ENCODE results near the gene PRR15L. TPM values are rescaled to one million over a fixed set of nuclear protein-coding genes. Genes with fewer than 3 reads are reported as not detected.

Gene PRR15L
- total and polyA plus RNA-seq, 2 experiments from 2014 or later: 0.57 TPM; not detected in 1

GRCh38 chr17:47989700-47990099 is 32.0 kb upstream of the PRR15L start:
- Histone ChIP-seq H2AFZ (no peak overlapping the region), H3K27ac (ENCODE audit: low read depth) (no peak overlapping the region), H3K4me1 (ENCODE audit: insufficient read depth) (peaks cover 39% of the 10 kb centered on the region), H3K36me3 (ENCODE audit: insufficient read depth) (no peaks in the 10 kb centered on the region), H4K20me1 (replicated peaks; ENCODE audit: insufficient read depth) (no peaks in the 10 kb centered on the region), H3K4me2 (no peak overlapping the region), H3K79me2 (replicated peaks; ENCODE audit: insufficient read depth) (no peaks in the 10 kb centered on the region), H3K4me3 (no peak overlapping the region), H3K27me3 (ENCODE audit: insufficient read depth) (no peaks in the 10 kb centered on the region), H3K9me2 (ENCODE audit: insufficient read depth) (no peaks in the 10 kb centered on the region), H3F3A (replicated peaks; ENCODE audit: low read depth) (0 out of 2 replicates have a peak, but pooled peaks cover 6% of the 10 kb centered on the region)
- Mint-ChIP-seq H3K27ac (no peak overlapping the region), H3K4me1 (peaks cover 70% of the 10 kb centered on the region), H3K4me3 (no peak overlapping the region; the same call in 2 of the 3 replicates), H3K36me3 (ENCODE audit: low read depth) (peaks cover 4% of the 10 kb centered on the region; the same call in 1 of the 3 replicates), H3K27me3 (ENCODE audit: insufficient read depth, low read depth, poor library complexity) (peaks cover 23% of the 10 kb centered on the region), H3K9me3 (no peaks in the 10 kb centered on the region)
- no peak for DNase-seq (ENCODE audit: low spot score)
- TF ChIP-seq POLR2AphosphoS5 (IDR thresholded peaks at IDR 0.05; ENCODE audit: low read depth): no peak
- TF ChIP-seq CREB1 (CRISPR knock-in tag; IDR thresholded peaks at IDR 0.05; ENCODE audit: low read depth): no peak
- TF ChIP-seq ZNF331 (CRISPR knock-in tag; IDR thresholded peaks at IDR 0.05; ENCODE audit: low read depth): no peak
- no peak for TF ChIP-seq JUNB (IDR thresholded peaks at IDR 0.05; ENCODE audit: unreplicated experiment)
- no peak for TF ChIP-seq ETS1 (IDR thresholded peaks at IDR 0.05)
- TF ChIP-seq EZH2 (IDR thresholded peaks at IDR 0.05; ENCODE audit: low read depth, unreplicated experiment): no peak
- no peak for TF ChIP-seq STAT1 (IDR thresholded peaks at IDR 0.05; ENCODE audit: unreplicated experiment)
- TF ChIP-seq REST (IDR thresholded peaks at IDR 0.05; ENCODE audit: unreplicated experiment): no peak
- TF ChIP-seq CTCF (conservative IDR thresholded peaks at IDR 0.05; ENCODE audit: low read depth in 2 of 2): no peak
- no peak for TF ChIP-seq EZH2phosphoT487 (IDR thresholded peaks at IDR 0.05; ENCODE audit: unreplicated experiment)
- no peak for TF ChIP-seq ZNF114 (CRISPR knock-in tag; IDR thresholded peaks at IDR 0.05)
- TF ChIP-seq NANOG (IDR thresholded peaks at IDR 0.05; ENCODE audit: borderline replicate concordance): no peak
- no peak for TF ChIP-seq ZNF462 (CRISPR knock-in tag; IDR thresholded peaks at IDR 0.05)
- no peak for ATAC-seq
